CD4-positive, alpha-beta T cell (primary cell): ENCODE measurements around the gene C19orf53. TPM values are rescaled to one million over a fixed set of nuclear protein-coding genes. Genes with fewer than 3 reads are reported as not detected.
"Not testable (repeated sequence)": the region's sequence is repeated elsewhere in the genome, so short reads cannot be mapped to it uniquely, and the experiment has no call there.

Experiments
- ATAC-seq: fragments of 200-7000 bp; cut with Tn5 transposase; one replicate; pipeline ENCODE4 v1.10.0; 2022; ENCODE audit warnings: mild to moderate bottlenecking; ENCODE audit not compliant: poor library complexity
- CTCF ChIA-PET: fragments of 350-600 bp; sonication (Branson Sonifier 250); formaldehyde crosslinking; loops from one replicate; lab custom pipeline; 2021; ENCODE audit warnings: antibody characterized with exemption, inconsistent platforms; lab: Charles Lee
- POLR2A ChIA-PET: fragments of 350-600 bp; sonication (Branson Sonifier 250); formaldehyde crosslinking; loops from one replicate; lab custom pipeline; 2021; ENCODE audit warnings: antibody characterized with exemption, inconsistent platforms; lab: Charles Lee
- DNase-seq, 14 experiments: peaks; one replicate each; pipeline ENCODE4 v3.0.0-alpha.2; 2013 to 2020; ENCODE audit warnings: mixed read lengths in 2 of 14
- H3K27ac ChIP-seq, 2 donors: one replicate each; pipeline versions ENCODE4 v1.5.1 to v1.7.0; 2013; ENCODE audit warnings: low read length in 2 of 2, low read depth in 1 of 2, mild to moderate bottlenecking in 1 of 2
- H3K27me3 ChIP-seq, 2 experiments: 1 replicate in 1 of 2; 2 replicates in 1 of 2; pipeline versions ENCODE4 v1.6.1 to v1.7.0; 2013; ENCODE audit warnings: low read length in 2 of 2, control low read depth in 1 of 2, mild to moderate bottlenecking in 1 of 2, moderate library complexity in 1 of 2; ENCODE audit not compliant: insufficient read depth in 2 of 2, control insufficient read depth in 1 of 2
- H3K36me3 ChIP-seq: one replicate; pipeline ENCODE4 v1.6.1; 2013; ENCODE audit warnings: low read length, control low read depth; ENCODE audit not compliant: insufficient read depth
- H3K4me1 ChIP-seq: one replicate; pipeline ENCODE4 v1.6.1; 2013; ENCODE audit warnings: low read length, control low read depth; ENCODE audit not compliant: insufficient read depth
- H3K4me3 ChIP-seq: one replicate; pipeline ENCODE4 v1.5.1; 2013; ENCODE audit warnings: mild to moderate bottlenecking, low read length, moderate library complexity
- H3K9me3 ChIP-seq, 2 experiments: 1 replicate in 1 of 2; 2 replicates in 1 of 2; pipeline versions ENCODE4 v1.6.1 to v1.7.0; 2013; ENCODE audit warnings: low read length in 2 of 2, mild to moderate bottlenecking in 2 of 2, control low read depth in 1 of 2, moderate library complexity in 1 of 2; ENCODE audit not compliant: control insufficient read depth in 1 of 2, insufficient read depth in 1 of 2
- H3K27ac Mint-ChIP-seq: one replicate; pipeline ENCODE4 v1.8.0; 2020; ENCODE audit warnings: mixed read lengths
- H3K27me3 Mint-ChIP-seq: one replicate; pipeline ENCODE4 v1.8.0; 2021; ENCODE audit warnings: mixed read lengths
- H3K36me3 Mint-ChIP-seq: one replicate; pipeline ENCODE4 v1.8.0; 2021; ENCODE audit warnings: low read depth, mixed read lengths
- H3K4me1 Mint-ChIP-seq: one replicate; pipeline ENCODE4 v1.8.0; 2021; ENCODE audit warnings: low read depth, mixed read lengths
- H3K4me3 Mint-ChIP-seq: one replicate; pipeline ENCODE4 v1.8.0; 2020; ENCODE audit warnings: mild to moderate bottlenecking, mixed read lengths
- H3K9me3 Mint-ChIP-seq: one replicate; pipeline ENCODE4 v1.8.0; 2020; ENCODE audit warnings: mixed read lengths
- CTCF ChIP-seq: fragments of 200-600 bp; IDR thresholded peaks from one replicate; pipeline ENCODE4 v1.8.0; 2022; ENCODE audit warnings: antibody characterized with exemption, mild to moderate bottlenecking
- intact Hi-C, 2 experiments: fragments of 100-400 bp; cut with DNase I in 1 of 2; cut with micrococcal nuclease in 1 of 2; formaldehyde crosslinking; loops; one replicate each; pipeline versions ENCODE4 v1.15.1 to v1.9.0; 2023 to 2025; cut with DNase I, micrococcal nuclease
- total RNA-seq, 174 experiments: library from RNA in 2 of 174; stranded (reverse) in 2 of 174; gene quantifications; one replicate each; pipeline ENCODE4 v1.2.3 and lab custom pipeline; 2021 to 2026

Gene C19orf53
- total RNA-seq, 2 experiments from 2014 or later, result 119 TPM

- Mint-ChIP-seq H3K4me3 (no peak overlapping the region), H3K27ac (peak overlapping the region; percentile 44), H3K36me3 (peaks cover 50% of the 10 kb centered on the region), H3K4me1 (peaks cover 32% of the 10 kb centered on the region), H3K9me3 (no peaks in the 10 kb centered on the region), H3K27me3 (no peaks in the 10 kb centered on the region)
- POLR2A ChIA-PET, result interaction anchor here (1.1 to 2.1 kb wide), 3 partner anchors 10 to 611 kb away, joined by 3 to 11 read pairs (median 4); partner anchors contain the start of gene MRI1
- TF ChIP-seq CTCF, result no peak
- no peak overlapping the region for H3K27ac ChIP-seq
- no peaks in the 10 kb centered on the region for H3K27me3 ChIP-seq
- intact Hi-C loops, result loop anchor here in 1 of 2 experiments (10.0 kb wide), 1 partner anchor 664 kb away; the partner anchor contains the start of genes NACC1 and TRMT1
- DNase-seq, result no peak
- no peak for ATAC-seq
- peaks cover 32% of the 10 kb centered on the region for H3K36me3 ChIP-seq
- CTCF ChIA-PET, result no interaction called here
- no peak overlapping the region for H3K4me3 ChIP-seq
- peaks cover 0 to 4% of the 10 kb centered on the region in 2 experiments for H3K9me3 ChIP-seq
- H3K4me1 ChIP-seq, result peaks cover 40% of the 10 kb centered on the region
Observed at GRCh38 chr19:13778398-13778797, 4.1 kb downstream of the C19orf53 start.

- Mint-ChIP-seq H3K27ac (peak overlapping the region; percentile 44), H3K27me3 (no peaks in the 10 kb centered on the region), H3K36me3 (peaks cover 50% of the 10 kb centered on the region), H3K9me3 (no peaks in the 10 kb centered on the region), H3K4me1 (peaks cover 32% of the 10 kb centered on the region), H3K4me3 (no peak overlapping the region)
- peaks cover 32% of the 10 kb centered on the region for H3K36me3 ChIP-seq
- POLR2A ChIA-PET, result interaction anchor here (1.1 to 2.1 kb wide), 3 partner anchors 9 to 612 kb away, joined by 3 to 11 read pairs (median 4); partner anchors contain the start of gene MRI1
- H3K4me3 ChIP-seq, result no peak overlapping the region
- CTCF ChIA-PET, result no interaction called here
- ATAC-seq (no peak), DNase-seq (no peak)
- H3K9me3 ChIP-seq, result peaks cover 0 to 4% of the 10 kb centered on the region in 2 experiments
- no peaks in the 10 kb centered on the region for H3K27me3 ChIP-seq
- TF ChIP-seq CTCF, result no peak
- intact Hi-C loops, result loop anchor here in 1 of 2 experiments (10.0 kb wide), 1 partner anchor 664 kb away; the partner anchor contains the start of genes NACC1 and TRMT1
- peak overlapping the region in 1 of 2 donors; percentile 34 for H3K27ac ChIP-seq
- peaks cover 38% of the 10 kb centered on the region for H3K4me1 ChIP-seq
Observed at GRCh38 chr19:13778847-13779246, 4.6 kb downstream of the C19orf53 start.

- H3K4me3 ChIP-seq, H3K27ac ChIP-seq, ATAC-seq, H3K27me3 ChIP-seq, CTCF ChIA-PET, H3K4me3 Mint-ChIP-seq, H3K9me3 ChIP-seq, H3K9me3 Mint-ChIP-seq, DNase-seq, H3K27me3 Mint-ChIP-seq: not testable (repeated sequence)
- Mint-ChIP-seq H3K4me1 (peaks cover 27% of the 10 kb centered on the region), H3K27ac (peak overlapping the region; percentile 44), H3K36me3 (peaks cover 41% of the 10 kb centered on the region)
- Histone ChIP-seq H3K4me1 (peaks cover 42% of the 10 kb centered on the region), H3K36me3 (peaks cover 32% of the 10 kb centered on the region)
- POLR2A ChIA-PET, result interaction anchor here (1.2 to 2.1 kb wide), 2 partner anchors 8 to 16 kb away, joined by 3 to 11 read pairs; partner anchors contain the start of gene MRI1
- intact Hi-C loops, result loop anchor here in 1 of 2 experiments (10.0 kb wide), 1 partner anchor 665 kb away; the partner anchor contains the start of genes NACC1 and TRMT1
Observed at GRCh38 chr19:13779794-13780193, 5.5 kb downstream of the C19orf53 start.
